Measurements from ENCODE around the gene RIMBP2.

GRCh38 chr12:130626601-130627000 lies 89.5 kb downstream of the RIMBP2 start:
- TF ChIP-seq REPIN1 (tag by site-specific recombination; IDR thresholded peaks at IDR 0.05; ENCODE audit: low read depth), result no peak
- TF ChIP-seq, protein P1, sequence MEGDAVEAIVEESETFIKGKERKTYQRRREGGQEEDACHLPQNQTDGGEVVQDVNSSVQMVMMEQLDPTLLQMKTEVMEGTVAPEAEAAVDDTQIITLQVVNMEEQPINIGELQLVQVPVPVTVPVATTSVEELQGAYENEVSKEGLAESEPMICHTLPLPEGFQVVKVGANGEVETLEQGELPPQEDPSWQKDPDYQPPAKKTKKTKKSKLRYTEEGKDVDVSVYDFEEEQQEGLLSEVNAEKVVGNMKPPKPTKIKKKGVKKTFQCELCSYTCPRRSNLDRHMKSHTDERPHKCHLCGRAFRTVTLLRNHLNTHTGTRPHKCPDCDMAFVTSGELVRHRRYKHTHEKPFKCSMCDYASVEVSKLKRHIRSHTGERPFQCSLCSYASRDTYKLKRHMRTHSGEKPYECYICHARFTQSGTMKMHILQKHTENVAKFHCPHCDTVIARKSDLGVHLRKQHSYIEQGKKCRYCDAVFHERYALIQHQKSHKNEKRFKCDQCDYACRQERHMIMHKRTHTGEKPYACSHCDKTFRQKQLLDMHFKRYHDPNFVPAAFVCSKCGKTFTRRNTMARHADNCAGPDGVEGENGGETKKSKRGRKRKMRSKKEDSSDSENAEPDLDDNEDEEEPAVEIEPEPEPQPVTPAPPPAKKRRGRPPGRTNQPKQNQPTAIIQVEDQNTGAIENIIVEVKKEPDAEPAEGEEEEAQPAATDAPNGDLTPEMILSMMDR (tag by site-specific recombination; IDR thresholded peaks at IDR 0.05), result no peak
- no peak for TF ChIP-seq ZNF624 (tag by site-specific recombination; IDR thresholded peaks at IDR 0.05)
- no peak for TF ChIP-seq ZNF18 (tag by site-specific recombination; IDR thresholded peaks at IDR 0.05)
- TF ChIP-seq ZNF292 (tag by site-specific recombination; IDR thresholded peaks at IDR 0.05; ENCODE audit: borderline replicate concordance, low read depth), result no peak
- no peak for TF ChIP-seq TRIM28 (IDR thresholded peaks at IDR 0.05; ENCODE audit: borderline replicate concordance, low read length)
- TF ChIP-seq ZNF202 (tag by site-specific recombination; IDR thresholded peaks at IDR 0.05; ENCODE audit: borderline replicate concordance), result no peak
- TF ChIP-seq ZNF311 (tag by site-specific recombination; IDR thresholded peaks at IDR 0.05; ENCODE audit: borderline replicate concordance), result no peak
- TF ChIP-seq SP3 (tag by site-specific recombination; IDR thresholded peaks at IDR 0.05), result no peak
- TF ChIP-seq, protein P2, sequence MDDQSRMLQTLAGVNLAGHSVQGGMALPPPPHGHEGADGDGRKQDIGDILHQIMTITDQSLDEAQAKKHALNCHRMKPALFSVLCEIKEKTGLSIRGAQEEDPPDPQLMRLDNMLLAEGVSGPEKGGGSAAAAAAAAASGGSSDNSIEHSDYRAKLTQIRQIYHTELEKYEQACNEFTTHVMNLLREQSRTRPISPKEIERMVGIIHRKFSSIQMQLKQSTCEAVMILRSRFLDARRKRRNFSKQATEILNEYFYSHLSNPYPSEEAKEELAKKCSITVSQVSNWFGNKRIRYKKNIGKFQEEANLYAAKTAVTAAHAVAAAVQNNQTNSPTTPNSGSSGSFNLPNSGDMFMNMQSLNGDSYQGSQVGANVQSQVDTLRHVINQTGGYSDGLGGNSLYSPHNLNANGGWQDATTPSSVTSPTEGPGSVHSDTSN (CRISPR knock-in tag; IDR thresholded peaks at IDR 0.05), result no peak
- TF ChIP-seq ZNF645 (tag by site-specific recombination; IDR thresholded peaks at IDR 0.05), result no peak

Measured in HEK293 (cell line).